ENCODE data around the gene KRT83.

KRT83 gene

GRCh38 chr12:52354200-52354599, 33.0 kb upstream of the KRT83 start:
- no peak overlapping the region for H3K4me3 ChIP-seq (ENCODE audit: low read length)
- DNase-seq (ENCODE audit: low read depth) = no peak
- TF ChIP-seq CTCF (IDR thresholded peaks at IDR 0.05; ENCODE audit: insufficient read depth, low read depth, low read length, missing control alignments) = no peak

GRCh38 chr12:52353766-52354165, 32.6 kb upstream of the KRT83 start:
- DNase-seq (ENCODE audit: low read depth) = no peak
- no peak overlapping the region for H3K4me3 ChIP-seq (ENCODE audit: low read length)
- TF ChIP-seq CTCF (IDR thresholded peaks at IDR 0.05; ENCODE audit: insufficient read depth, low read depth, low read length, missing control alignments) = no peak

- no peak for DNase-seq (ENCODE audit: low read depth)
- no peak for TF ChIP-seq CTCF (IDR thresholded peaks at IDR 0.05; ENCODE audit: insufficient read depth, low read depth, low read length, missing control alignments)
These were observed 31.8 kb upstream of the KRT83 start for GRCh38 chr12:52352951-52353350.

GRCh38 chr12:52351196-52352059, 30.2 kb upstream of the KRT83 start:
- no peak overlapping the region for H3K4me3 ChIP-seq (ENCODE audit: low read length)
- TF ChIP-seq CTCF (IDR thresholded peaks at IDR 0.05; ENCODE audit: insufficient read depth, low read depth, low read length, missing control alignments) = no peak
- DNase-seq (ENCODE audit: low read depth) = no peak

More at GRCh38 chr12:52352951-52353350, 31.8 kb upstream of the KRT83 start:
- no peak overlapping the region for H3K4me3 ChIP-seq (ENCODE audit: low read length)

- TF ChIP-seq CTCF (IDR thresholded peaks at IDR 0.05; ENCODE audit: insufficient read depth, low read depth, low read length, missing control alignments) = no peak
- DNase-seq (ENCODE audit: low read depth) = no peak
- no peak overlapping the region for H3K4me3 ChIP-seq (ENCODE audit: low read length)
These were observed 29.6 kb upstream of the KRT83 start for GRCh38 chr12:52350786-52351185.

- H3K4me3 ChIP-seq (ENCODE audit: low read length) = no peak overlapping the region
- no peak for DNase-seq (ENCODE audit: low read depth)
- no peak for TF ChIP-seq CTCF (IDR thresholded peaks at IDR 0.05; ENCODE audit: insufficient read depth, low read depth, low read length, missing control alignments)
These were observed 28.9 kb upstream of the KRT83 start for GRCh38 chr12:52350021-52350620.
